A549 (cell line): Measurements from ENCODE around the gene CEP126. TPM values are rescaled to one million over a fixed set of nuclear protein-coding genes. Genes with fewer than 3 reads are reported as not detected.

Experiments used
- ATAC-seq, 2 experiments: fragments of 200-7000 bp in 1 of 2; fragments of >200 bp in 1 of 2; cut with Nextera tagmentation in 1 of 2; cut with Tn5 transposase in 1 of 2; 3 replicates each; pipeline versions ENCODE4 v1.8.0 to v1.9.1; 2018 to 2020; ENCODE audit warnings: mild to moderate bottlenecking in 1 of 2, moderate library complexity in 1 of 2
- CTCF ChIA-PET: fragments of 300-600 bp; sonication (Branson Sonifier 250); formaldehyde crosslinking; extraction: SDS; loops from one replicate; lab custom pipeline; 2021; ENCODE audit warnings: antibody characterized with exemption, inconsistent platforms; lab: Yijun Ruan, JAX
- POLR2A ChIA-PET: fragments of 350-600 bp; formaldehyde crosslinking; extraction: SDS; loops from one replicate; lab custom pipeline; 2021; ENCODE audit warnings: antibody characterized with exemption, inconsistent platforms; lab: Yijun Ruan, JAX
- DNase-seq, 2 experiments: peaks; one replicate each; pipeline versions ENCODE4 v3.0.0 to v3.0.0-alpha.2; 2011 to 2016; ENCODE audit warnings: low read depth in 1 of 2, low spot score in 1 of 2
- FAIRE-seq: peaks from 2 replicates; lab custom pipeline; 2011; peaks lifted over from hg19 to GRCh38; lab: Jason Lieb, UNC
- H3K27ac ChIP-seq, 2 experiments: fragments of >200 bp; sonication (Bioruptor Twin); formaldehyde crosslinking; 3 replicates each; pipeline ENCODE4 v1.5.1; 2016 to 2017
- H3K4me1 ChIP-seq: fragments of >200 bp; sonication (Bioruptor Twin); formaldehyde crosslinking; 3 replicates; pipeline ENCODE4 v1.6.1; 2016
- H3K4me2 ChIP-seq: fragments of >200 bp; sonication (Bioruptor Twin); formaldehyde crosslinking; 3 replicates; pipeline ENCODE4 v1.6.1; 2016
- H3K4me3 ChIP-seq: fragments of >200 bp; sonication (Bioruptor Twin); formaldehyde crosslinking; 3 replicates; pipeline ENCODE4 v1.5.1; 2016
- H3K9me3 ChIP-seq: fragments of >200 bp; sonication (Bioruptor Twin); formaldehyde crosslinking; 3 replicates; pipeline ENCODE4 v1.6.1; 2016
- BHLHE40 ChIP-seq: IDR thresholded peaks from 2 replicates; pipeline ENCODE4 v1.6.1; 2012; ENCODE audit warnings: low read depth, low read length, inconsistent platforms
- CBX2 ChIP-seq: fragments of 200-600 bp; sonication (generic); IDR thresholded peaks from 2 replicates; pipeline ENCODE4 v1.6.1; 2016; ENCODE audit warnings: low read depth, mild to moderate bottlenecking, borderline replicate concordance
- CBX8 ChIP-seq: fragments of 200-600 bp; sonication (generic); IDR thresholded peaks from 2 replicates; pipeline ENCODE4 v1.6.1; 2016
- EHF ChIP-seq: fragments of 250-450 bp; sonication (Bioruptor Pico); IDR thresholded peaks from 2 replicates; pipeline ENCODE4 v1.5.0; 2020; ENCODE audit warnings: mild to moderate bottlenecking
- FOSB ChIP-seq: fragments of 250-450 bp; sonication (Bioruptor Pico); IDR thresholded peaks from 2 replicates; pipeline ENCODE4 v1.5.0; 2020; ENCODE audit warnings: mild to moderate bottlenecking, moderate library complexity
- FOSL2 ChIP-seq, 2 experiments: fragments of 450-650 bp in 1 of 2; fragments of >200 bp in 1 of 2; sonication (Bioruptor Twin) in 1 of 2; formaldehyde crosslinking; IDR thresholded peaks; 2 replicates each; pipeline versions ENCODE4 v1.5.0 to v1.6.1; 2016 to 2020; ENCODE audit warnings: mild to moderate bottlenecking in 1 of 2, moderate library complexity in 1 of 2
- FOXS1 ChIP-seq: fragments of 250-450 bp; sonication (Bioruptor Pico); IDR thresholded peaks from 2 replicates; pipeline ENCODE4 v1.5.0; 2020; ENCODE audit warnings: mild to moderate bottlenecking, moderate library complexity
- GATA3 ChIP-seq: IDR thresholded peaks from 2 replicates; pipeline ENCODE4 v1.6.1; 2012; ENCODE audit warnings: borderline replicate concordance
- HDAC2 ChIP-seq: fragments of 200-600 bp; sonication (generic); IDR thresholded peaks from 2 replicates; pipeline ENCODE4 v1.6.1; 2016
- HEYL ChIP-seq: fragments of 250-450 bp; sonication (Bioruptor Pico); IDR thresholded peaks from 2 replicates; pipeline ENCODE4 v1.8.0; 2021; ENCODE audit warnings: mild to moderate bottlenecking, moderate library complexity
- HOXA7 ChIP-seq: fragments of 250-450 bp; sonication (Bioruptor Pico); IDR thresholded peaks from 2 replicates; pipeline ENCODE4 v1.5.0; 2020; ENCODE audit warnings: mild to moderate bottlenecking, moderate library complexity
- HOXB5 ChIP-seq: fragments of 250-450 bp; sonication (Bioruptor Pico); IDR thresholded peaks from 2 replicates; pipeline ENCODE4 v1.5.0; 2020; ENCODE audit warnings: mild to moderate bottlenecking, moderate library complexity
- JUN ChIP-seq, 2 experiments: fragments of >200 bp; sonication (Bioruptor Twin); formaldehyde crosslinking; IDR thresholded peaks; 2 replicates in 1 of 2; 3 replicates in 1 of 2; pipeline ENCODE4 v1.6.1; 2016 to 2017
- KDM5A ChIP-seq: fragments of 200-600 bp; sonication (generic); IDR thresholded peaks from 2 replicates; pipeline ENCODE4 v1.6.1; 2016; ENCODE audit warnings: antibody characterized with exemption, mild to moderate bottlenecking
- MAZ ChIP-seq: fragments of 150-350 bp; IDR thresholded peaks from 2 replicates; pipeline ENCODE4 v1.6.1; 2014; ENCODE audit warnings: antibody characterized with exemption, low read depth, low read length, borderline replicate concordance
- NPAS2 ChIP-seq: fragments of 250-450 bp; sonication (Bioruptor Pico); IDR thresholded peaks from 2 replicates; pipeline ENCODE4 v1.8.0; 2022; ENCODE audit warnings: mild to moderate bottlenecking, moderate library complexity, borderline replicate concordance
- NR3C1 ChIP-seq: fragments of >200 bp; sonication (Bioruptor Twin); formaldehyde crosslinking; IDR thresholded peaks from 3 replicates; pipeline ENCODE4 v1.6.1; 2017
- PHF8 ChIP-seq: fragments of 200-600 bp; sonication (generic); IDR thresholded peaks from 2 replicates; pipeline ENCODE4 v1.6.1; 2016; ENCODE audit warnings: low read depth, mild to moderate bottlenecking, antibody characterized with exemption, moderate library complexity, borderline replicate concordance
- RCOR1 ChIP-seq: fragments of 150-350 bp; IDR thresholded peaks from 2 replicates; pipeline ENCODE4 v1.6.1; 2014; ENCODE audit warnings: antibody characterized with exemption, low read length, low read depth
- RFX5 ChIP-seq: fragments of 450-650 bp; IDR thresholded peaks from 2 replicates; pipeline ENCODE4 v1.7.1; 2014; ENCODE audit warnings: antibody characterized with exemption, mild to moderate bottlenecking, moderate library complexity
- SMC3 ChIP-seq: fragments of >200 bp; sonication (Bioruptor Twin); formaldehyde crosslinking; IDR thresholded peaks from 3 replicates; pipeline ENCODE4 v1.6.1; 2018; ENCODE audit warnings: inconsistent platforms
- SREBF2 ChIP-seq: fragments of 450-650 bp; IDR thresholded peaks from 2 replicates; pipeline ENCODE4 v1.6.1; 2014; ENCODE audit warnings: mild to moderate bottlenecking, moderate library complexity
- TP53 ChIP-seq: fragments of 250-450 bp; sonication (Bioruptor Pico); IDR thresholded peaks from 2 replicates; pipeline ENCODE4 v1.5.0; 2021; ENCODE audit warnings: mild to moderate bottlenecking, moderate library complexity
- ZC3H11A ChIP-seq: fragments of 450-650 bp; IDR thresholded peaks from 2 replicates; pipeline ENCODE4 v1.6.1; 2014; ENCODE audit warnings: antibody characterized with exemption, mild to moderate bottlenecking
- WGBS: methylation state at CpG from one replicate; pipeline ENCODE4 v1.1.6; 2017; ENCODE audit errors: missing lambda C conversion rate; 5-methylcytosine and 5-hydroxymethylcytosine counted together
- polyA plus RNA-seq, 4 experiments: library from polyadenylated mRNA; depleted of rRNA in 3 of 4; stranded (reverse); fragments of >200 nt; fragmentation: RNase III in 1 of 4; extraction: RNeasy Plus Mini Kit Qiagen cat#74134 plus additional on column Dnase treatment in 1 of 4; gene quantifications; 2 replicates in 3 of 4; 3 replicates in 1 of 4; pipeline ENCODE4 v1.2.3, GENCODE V29; 2011 to 2017
- TF ChIP-seq, protein P1 (sequence below): IDR thresholded peaks from 2 replicates; pipeline ENCODE4 v1.6.1; 2012
- TF ChIP-seq, protein P2 (sequence below): fragments of 200-600 bp; sonication (generic); IDR thresholded peaks from 2 replicates; pipeline ENCODE4 v1.6.1; 2016; ENCODE audit warnings: antibody characterized with exemption, mild to moderate bottlenecking, moderate library complexity
- TF ChIP-seq, protein P3 (sequence below): IDR thresholded peaks from 2 replicates; pipeline ENCODE4 v1.6.1; 2012
- TF ChIP-seq, protein P4 (sequence below): fragments of >200 bp; sonication (Bioruptor Twin); formaldehyde crosslinking; IDR thresholded peaks from 2 replicates; pipeline ENCODE4 v1.6.1; 2016
- TF ChIP-seq, protein P5 (sequence below): fragments of 250-450 bp; sonication (Bioruptor Pico); IDR thresholded peaks from 2 replicates; pipeline ENCODE4 v1.5.0; 2021; ENCODE audit warnings: mild to moderate bottlenecking, moderate library complexity, borderline replicate concordance
- TF ChIP-seq, protein P6 (sequence below): fragments of 450-650 bp; IDR thresholded peaks from 2 replicates; pipeline ENCODE4 v1.6.1; 2014; ENCODE audit warnings: antibody characterized with exemption
- TF ChIP-seq, protein P7 (sequence below): IDR thresholded peaks from 2 replicates; pipeline ENCODE4 v1.6.1; 2012; ENCODE audit warnings: low read depth, borderline replicate concordance

CEP126 gene
- polyA plus RNA-seq, 2 of the 4 experiments (the other 2 are of a cell fraction), result 2.6 to 8.7 TPM

DNA sequence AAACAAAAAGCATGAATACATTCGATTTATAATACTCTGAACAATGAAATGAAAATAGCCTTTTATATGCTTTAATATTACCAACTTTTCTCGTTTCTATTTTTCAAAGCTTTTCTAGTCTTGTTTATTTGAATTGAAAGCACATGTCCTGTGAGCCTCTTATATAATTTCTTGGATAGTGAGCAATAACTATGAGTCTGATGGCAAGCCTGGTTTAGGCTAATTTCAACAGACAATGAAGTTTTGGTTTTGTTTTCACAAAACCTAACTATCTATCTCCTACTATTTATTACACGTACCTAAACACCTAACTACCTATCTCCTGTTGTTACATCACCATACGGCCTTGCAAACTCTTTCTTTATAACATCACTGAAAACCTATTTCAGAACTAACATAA lies 29.2 kb upstream of the CEP126 start:
- H3K27ac ChIP-seq, result no peak overlapping the region
- no peaks in the 10 kb centered on the region for H3K9me3 ChIP-seq
- 70% methylated on average over 4 of the region's 4 CpGs for WGBS
- no peak overlapping the region for H3K4me2 ChIP-seq
- no peaks in the 10 kb centered on the region for H3K4me1 ChIP-seq
- no peak overlapping the region for H3K4me3 ChIP-seq
- CTCF ChIA-PET, result interaction anchor here (1.0 kb wide), 1 partner anchor 25 kb away, joined by 4 read pairs; no protein-coding TSS in a partner anchor
- ATAC-seq (no peak), FAIRE-seq (no peak), DNase-seq (no peak)
- POLR2A ChIA-PET, result no interaction called here
- TF ChIP-seq, protein P1, sequence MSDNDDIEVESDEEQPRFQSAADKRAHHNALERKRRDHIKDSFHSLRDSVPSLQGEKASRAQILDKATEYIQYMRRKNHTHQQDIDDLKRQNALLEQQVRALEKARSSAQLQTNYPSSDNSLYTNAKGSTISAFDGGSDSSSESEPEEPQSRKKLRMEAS, result no peak
- no peak for TF ChIP-seq HOXB5
- TF ChIP-seq SMC3, result no peak
- TF ChIP-seq, protein P2, sequence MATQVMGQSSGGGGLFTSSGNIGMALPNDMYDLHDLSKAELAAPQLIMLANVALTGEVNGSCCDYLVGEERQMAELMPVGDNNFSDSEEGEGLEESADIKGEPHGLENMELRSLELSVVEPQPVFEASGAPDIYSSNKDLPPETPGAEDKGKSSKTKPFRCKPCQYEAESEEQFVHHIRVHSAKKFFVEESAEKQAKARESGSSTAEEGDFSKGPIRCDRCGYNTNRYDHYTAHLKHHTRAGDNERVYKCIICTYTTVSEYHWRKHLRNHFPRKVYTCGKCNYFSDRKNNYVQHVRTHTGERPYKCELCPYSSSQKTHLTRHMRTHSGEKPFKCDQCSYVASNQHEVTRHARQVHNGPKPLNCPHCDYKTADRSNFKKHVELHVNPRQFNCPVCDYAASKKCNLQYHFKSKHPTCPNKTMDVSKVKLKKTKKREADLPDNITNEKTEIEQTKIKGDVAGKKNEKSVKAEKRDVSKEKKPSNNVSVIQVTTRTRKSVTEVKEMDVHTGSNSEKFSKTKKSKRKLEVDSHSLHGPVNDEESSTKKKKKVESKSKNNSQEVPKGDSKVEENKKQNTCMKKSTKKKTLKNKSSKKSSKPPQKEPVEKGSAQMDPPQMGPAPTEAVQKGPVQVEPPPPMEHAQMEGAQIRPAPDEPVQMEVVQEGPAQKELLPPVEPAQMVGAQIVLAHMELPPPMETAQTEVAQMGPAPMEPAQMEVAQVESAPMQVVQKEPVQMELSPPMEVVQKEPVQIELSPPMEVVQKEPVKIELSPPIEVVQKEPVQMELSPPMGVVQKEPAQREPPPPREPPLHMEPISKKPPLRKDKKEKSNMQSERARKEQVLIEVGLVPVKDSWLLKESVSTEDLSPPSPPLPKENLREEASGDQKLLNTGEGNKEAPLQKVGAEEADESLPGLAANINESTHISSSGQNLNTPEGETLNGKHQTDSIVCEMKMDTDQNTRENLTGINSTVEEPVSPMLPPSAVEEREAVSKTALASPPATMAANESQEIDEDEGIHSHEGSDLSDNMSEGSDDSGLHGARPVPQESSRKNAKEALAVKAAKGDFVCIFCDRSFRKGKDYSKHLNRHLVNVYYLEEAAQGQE, result no peak
- no peak for TF ChIP-seq HDAC2
- no peak for TF ChIP-seq EHF
- TF ChIP-seq, protein P3, sequence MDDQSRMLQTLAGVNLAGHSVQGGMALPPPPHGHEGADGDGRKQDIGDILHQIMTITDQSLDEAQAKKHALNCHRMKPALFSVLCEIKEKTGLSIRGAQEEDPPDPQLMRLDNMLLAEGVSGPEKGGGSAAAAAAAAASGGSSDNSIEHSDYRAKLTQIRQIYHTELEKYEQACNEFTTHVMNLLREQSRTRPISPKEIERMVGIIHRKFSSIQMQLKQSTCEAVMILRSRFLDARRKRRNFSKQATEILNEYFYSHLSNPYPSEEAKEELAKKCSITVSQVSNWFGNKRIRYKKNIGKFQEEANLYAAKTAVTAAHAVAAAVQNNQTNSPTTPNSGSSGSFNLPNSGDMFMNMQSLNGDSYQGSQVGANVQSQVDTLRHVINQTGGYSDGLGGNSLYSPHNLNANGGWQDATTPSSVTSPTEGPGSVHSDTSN, result no peak
- TF ChIP-seq FOSL2 (IDR thresholded peaks at IDR 0.05), result no peak
- TF ChIP-seq FOSL2 (CRISPR knock-in tag; IDR thresholded peaks at IDR 0.05), result no peak
- TF ChIP-seq NR3C1, result no peak
- TF ChIP-seq CBX8, result no peak
- no peak for TF ChIP-seq GATA3
- TF ChIP-seq, protein P4, sequence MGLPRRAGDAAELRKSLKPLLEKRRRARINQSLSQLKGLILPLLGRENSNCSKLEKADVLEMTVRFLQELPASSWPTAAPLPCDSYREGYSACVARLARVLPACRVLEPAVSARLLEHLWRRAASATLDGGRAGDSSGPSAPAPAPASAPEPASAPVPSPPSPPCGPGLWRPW, result no peak
- TF ChIP-seq JUN (IDR thresholded peaks at IDR 0.05), result no peak
- TF ChIP-seq CBX2, result no peak
- TF ChIP-seq, protein P5, sequence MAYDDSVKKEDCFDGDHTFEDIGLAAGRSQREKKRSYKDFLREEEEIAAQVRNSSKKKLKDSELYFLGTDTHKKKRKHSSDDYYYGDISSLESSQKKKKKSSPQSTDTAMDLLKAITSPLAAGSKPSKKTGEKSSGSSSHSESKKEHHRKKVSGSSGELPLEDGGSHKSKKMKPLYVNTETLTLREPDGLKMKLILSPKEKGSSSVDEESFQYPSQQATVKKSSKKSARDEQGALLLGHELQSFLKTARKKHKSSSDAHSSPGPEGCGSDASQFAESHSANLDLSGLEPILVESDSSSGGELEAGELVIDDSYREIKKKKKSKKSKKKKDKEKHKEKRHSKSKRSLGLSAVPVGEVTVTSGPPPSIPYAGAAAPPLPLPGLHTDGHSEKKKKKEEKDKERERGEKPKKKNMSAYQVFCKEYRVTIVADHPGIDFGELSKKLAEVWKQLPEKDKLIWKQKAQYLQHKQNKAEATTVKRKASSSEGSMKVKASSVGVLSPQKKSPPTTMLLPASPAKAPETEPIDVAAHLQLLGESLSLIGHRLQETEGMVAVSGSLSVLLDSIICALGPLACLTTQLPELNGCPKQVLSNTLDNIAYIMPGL (CRISPR knock-in tag), result no peak
- TF ChIP-seq HOXA7, result no peak
- TF ChIP-seq FOSB (CRISPR knock-in tag), result no peak
- TF ChIP-seq MAZ, result no peak
- TF ChIP-seq FOXS1 (CRISPR knock-in tag), result no peak

DNA sequence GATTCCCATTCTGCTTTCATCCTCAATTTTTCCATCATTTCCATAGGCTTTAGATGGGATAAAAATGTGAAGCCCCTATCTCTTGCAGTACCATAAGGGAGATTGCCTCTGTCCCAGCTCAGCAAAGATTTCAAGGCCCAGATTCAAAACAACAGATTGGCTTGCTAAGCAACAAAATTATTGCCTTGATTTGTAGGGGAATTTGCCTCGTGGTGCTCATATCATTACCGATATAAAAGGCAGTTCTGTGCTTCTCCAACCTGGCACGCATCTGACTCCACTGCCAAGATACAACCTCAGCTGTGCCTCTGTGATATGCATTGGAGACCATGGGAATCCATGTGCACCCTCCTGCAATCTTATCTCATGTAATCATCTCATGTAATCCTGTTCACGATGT lies 25.0 kb upstream of the CEP126 start:
- no peak overlapping the region; the same call in 2 of the 3 replicates for H3K4me2 ChIP-seq
- H3K4me3 ChIP-seq, result no peak overlapping the region
- TF ChIP-seq KDM5A (no peak), RCOR1 (no peak), ZC3H11A (no peak), HEYL (CRISPR knock-in tag) (no peak), PHF8 (no peak), RFX5 (no peak), TP53 (CRISPR knock-in tag) (no peak), BHLHE40 (no peak), NPAS2 (CRISPR knock-in tag) (no peak), CBX2 (no peak), GATA3 (no peak), SMC3 (no peak), SREBF2 (no peak)
- TF ChIP-seq, protein P6, sequence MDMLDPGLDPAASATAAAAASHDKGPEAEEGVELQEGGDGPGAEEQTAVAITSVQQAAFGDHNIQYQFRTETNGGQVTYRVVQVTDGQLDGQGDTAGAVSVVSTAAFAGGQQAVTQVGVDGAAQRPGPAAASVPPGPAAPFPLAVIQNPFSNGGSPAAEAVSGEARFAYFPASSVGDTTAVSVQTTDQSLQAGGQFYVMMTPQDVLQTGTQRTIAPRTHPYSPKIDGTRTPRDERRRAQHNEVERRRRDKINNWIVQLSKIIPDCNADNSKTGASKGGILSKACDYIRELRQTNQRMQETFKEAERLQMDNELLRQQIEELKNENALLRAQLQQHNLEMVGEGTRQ, result no peak
- TF ChIP-seq, protein P7, sequence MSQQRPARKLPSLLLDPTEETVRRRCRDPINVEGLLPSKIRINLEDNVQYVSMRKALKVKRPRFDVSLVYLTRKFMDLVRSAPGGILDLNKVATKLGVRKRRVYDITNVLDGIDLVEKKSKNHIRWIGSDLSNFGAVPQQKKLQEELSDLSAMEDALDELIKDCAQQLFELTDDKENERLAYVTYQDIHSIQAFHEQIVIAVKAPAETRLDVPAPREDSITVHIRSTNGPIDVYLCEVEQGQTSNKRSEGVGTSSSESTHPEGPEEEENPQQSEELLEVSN, result no peak
- TF ChIP-seq, protein P1, result no peak
- TF ChIP-seq, all 56 proteins: peak for 0
- POLR2A ChIA-PET, result no interaction called here
- CTCF ChIA-PET, result interaction anchor here (1.6 kb wide), 1 partner anchor 10 kb away, joined by 5 read pairs; no protein-coding TSS in a partner anchor
- ATAC-seq, result no peak
- Histone ChIP-seq H3K4me1 (no peaks in the 10 kb centered on the region), H3K27ac (no peak overlapping the region), H3K9me3 (no peaks in the 10 kb centered on the region)
- no peak for DNase-seq
- 79% methylated on average over 4 of the region's 4 CpGs for WGBS
- FAIRE-seq, result no peak
